ENCODE measurements around the gene MYO5B. TPM values are rescaled to one million over a fixed set of nuclear protein-coding genes. Genes with fewer than 3 reads are reported as not detected.

Gene MYO5B
- total RNA-seq, 2 experiments from 2014 or later = 0.78 TPM; not detected in 1

- H3K36me3 Mint-ChIP-seq = no peaks in the 10 kb centered on the region
- no peaks in the 10 kb centered on the region for H3K4me1 Mint-ChIP-seq
- peaks cover 17% of the 10 kb centered on the region for H3K27me3 Mint-ChIP-seq
- peaks cover 1% of the 10 kb centered on the region for H3K9me3 Mint-ChIP-seq
- H3K27ac Mint-ChIP-seq = no peak overlapping the region
- no peak overlapping the region for H3K4me3 Mint-ChIP-seq
- DNase-seq = no peak
Measured at GRCh38 chr18:50171406-50171805, 23.5 kb downstream of the MYO5B start.

DNA sequence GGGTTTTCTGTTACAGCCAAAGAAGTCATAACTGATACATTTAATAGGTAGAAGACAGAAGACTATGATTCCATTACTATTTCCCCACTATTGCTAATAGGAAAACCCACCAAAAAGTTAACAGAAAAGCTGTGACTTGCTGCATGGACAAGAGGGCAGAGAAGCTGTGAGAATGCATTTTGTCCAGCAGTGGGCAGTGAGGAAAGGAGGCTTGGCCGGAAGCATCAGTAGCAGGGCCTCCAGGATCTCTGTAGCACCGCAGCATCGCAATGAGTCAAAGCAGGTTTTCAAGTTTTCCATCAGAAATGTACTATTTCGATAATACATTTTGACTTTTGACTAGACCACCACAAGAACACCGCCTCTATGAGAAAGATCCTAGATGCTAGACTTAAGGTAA is 24.9 kb downstream of the MYO5B start:
- Mint-ChIP-seq H3K4me3 (no peak overlapping the region), H3K36me3 (no peaks in the 10 kb centered on the region), H3K4me1 (no peaks in the 10 kb centered on the region), H3K9me3 (peaks cover 1% of the 10 kb centered on the region), H3K27ac (no peak overlapping the region), H3K27me3 (peaks cover 15% of the 10 kb centered on the region)
- no peak for DNase-seq

GRCh38 chr18:50169149-50169548 is 25.8 kb downstream of the MYO5B start:
- Mint-ChIP-seq H3K9me3 (peaks cover 1% of the 10 kb centered on the region), H3K27ac (no peak overlapping the region), H3K36me3 (no peaks in the 10 kb centered on the region)

GRCh38 chr18:50167966-50168365 is 27.0 kb downstream of the MYO5B start:
- DNase-seq = no peak
- H3K4me3 Mint-ChIP-seq = no peak overlapping the region
- no peaks in the 10 kb centered on the region for H3K36me3 Mint-ChIP-seq
- peaks cover 21% of the 10 kb centered on the region for H3K27me3 Mint-ChIP-seq
- no peak overlapping the region for H3K27ac Mint-ChIP-seq
- peaks cover 1% of the 10 kb centered on the region for H3K9me3 Mint-ChIP-seq
- H3K4me1 Mint-ChIP-seq = no peaks in the 10 kb centered on the region

More at GRCh38 chr18:50169149-50169548, 25.8 kb downstream of the MYO5B start:
- Mint-ChIP-seq H3K27me3 (peaks cover 20% of the 10 kb centered on the region), H3K4me1 (no peaks in the 10 kb centered on the region), H3K4me3 (no peak overlapping the region)
- no peak for DNase-seq

- no peak for DNase-seq
- Mint-ChIP-seq H3K27ac (no peak overlapping the region), H3K9me3 (no peaks in the 10 kb centered on the region), H3K4me3 (no peak overlapping the region), H3K36me3 (no peaks in the 10 kb centered on the region), H3K27me3 (peaks cover 26% of the 10 kb centered on the region), H3K4me1 (no peaks in the 10 kb centered on the region)
Measured at GRCh38 chr18:50166901-50167300, 28.0 kb downstream of the MYO5B start.

DNA sequence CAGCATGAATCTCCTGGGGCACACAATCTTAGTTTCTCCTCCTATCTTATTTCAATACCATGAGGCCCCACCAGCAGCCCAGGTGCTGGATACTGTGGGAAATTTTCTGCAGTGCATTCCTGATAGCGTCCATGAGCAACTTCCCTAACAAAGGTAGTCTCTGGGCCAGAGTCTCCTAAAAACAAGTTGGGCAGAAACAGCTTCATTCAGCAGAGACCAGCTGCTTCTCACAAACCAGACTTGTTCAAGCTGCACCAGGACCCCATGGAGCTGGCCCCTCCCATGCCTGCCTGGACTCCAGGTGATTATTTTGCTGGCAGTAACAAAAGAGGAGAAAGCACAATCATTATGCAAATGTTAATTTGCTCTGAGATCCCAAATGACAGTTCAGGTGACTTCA is 31.4 kb downstream of the MYO5B start:
- Mint-ChIP-seq H3K27me3 (peaks cover 36% of the 10 kb centered on the region), H3K9me3 (no peaks in the 10 kb centered on the region), H3K4me1 (no peaks in the 10 kb centered on the region), H3K4me3 (no peak overlapping the region), H3K27ac (no peak overlapping the region), H3K36me3 (no peaks in the 10 kb centered on the region)
- DNase-seq = no peak

DNA sequence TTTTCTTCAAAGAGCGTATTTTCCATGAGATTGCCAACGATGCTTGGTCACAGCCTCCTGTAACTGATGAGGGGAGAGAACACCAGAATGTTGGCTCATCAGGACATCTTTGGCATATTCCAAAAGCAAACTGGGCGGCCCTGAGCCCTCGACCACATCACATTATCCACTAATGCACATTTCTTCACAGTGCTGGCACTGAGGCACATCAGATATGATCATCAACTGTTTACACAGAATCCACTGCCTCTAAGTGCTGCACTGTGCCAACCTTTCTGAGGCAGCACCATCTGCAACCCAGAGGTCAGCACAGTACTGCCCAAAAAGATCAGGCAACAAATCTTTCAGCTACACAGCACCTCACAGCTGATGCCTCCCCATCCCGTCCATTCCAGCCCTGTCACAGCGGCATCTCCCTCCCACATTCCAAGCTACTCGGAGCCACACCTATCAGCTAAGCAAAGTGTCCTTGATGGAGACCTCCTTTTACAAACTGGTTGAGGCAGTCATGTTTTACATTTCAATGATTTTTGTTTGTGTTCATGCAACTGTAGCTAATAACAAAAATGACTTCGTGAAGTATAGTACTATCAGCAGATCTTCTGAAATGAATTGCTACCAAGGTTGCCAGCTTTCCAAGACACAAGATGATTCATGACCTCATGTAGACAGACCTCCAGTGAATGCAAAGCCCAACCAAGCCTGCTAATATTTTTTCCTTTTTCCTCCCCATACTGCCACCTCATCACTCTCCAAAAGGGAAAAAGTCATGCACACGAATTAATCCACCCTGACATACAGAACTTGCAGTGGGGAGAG is 32.3 kb downstream of the MYO5B start:
- Mint-ChIP-seq H3K36me3 (no peaks in the 10 kb centered on the region), H3K27me3 (peaks cover 36% of the 10 kb centered on the region), H3K4me1 (no peaks in the 10 kb centered on the region), H3K27ac (no peak overlapping the region), H3K4me3 (no peak overlapping the region), H3K9me3 (no peaks in the 10 kb centered on the region)
- DNase-seq = no peak

- Mint-ChIP-seq H3K4me3 (no peak overlapping the region), H3K27me3 (peaks cover 36% of the 10 kb centered on the region), H3K27ac (no peak overlapping the region), H3K9me3 (no peaks in the 10 kb centered on the region), H3K36me3 (no peaks in the 10 kb centered on the region), H3K4me1 (no peaks in the 10 kb centered on the region)
- no peak for DNase-seq
Measured at GRCh38 chr18:50161597-50162205, 33.2 kb downstream of the MYO5B start.

GRCh38 chr18:50159654-50160046 is 35.3 kb downstream of the MYO5B start:
- no peaks in the 10 kb centered on the region for H3K4me1 Mint-ChIP-seq
- peaks cover 25% of the 10 kb centered on the region for H3K27me3 Mint-ChIP-seq
- H3K9me3 Mint-ChIP-seq = no peaks in the 10 kb centered on the region
- H3K36me3 Mint-ChIP-seq = no peaks in the 10 kb centered on the region
- no peak for DNase-seq
- no peak overlapping the region for H3K27ac Mint-ChIP-seq
- H3K4me3 Mint-ChIP-seq = no peak overlapping the region

- no peaks in the 10 kb centered on the region for H3K36me3 Mint-ChIP-seq
- peaks cover 24% of the 10 kb centered on the region for H3K27me3 Mint-ChIP-seq
- H3K9me3 Mint-ChIP-seq = no peaks in the 10 kb centered on the region
- no peaks in the 10 kb centered on the region for H3K4me1 Mint-ChIP-seq
- no peak overlapping the region for H3K4me3 Mint-ChIP-seq
- no peak for DNase-seq
- no peak overlapping the region for H3K27ac Mint-ChIP-seq
Measured at GRCh38 chr18:50158866-50159653, 35.9 kb downstream of the MYO5B start.

- no peak overlapping the region for H3K4me3 Mint-ChIP-seq
Measured at GRCh38 chr18:50155406-50155805, 39.5 kb downstream of the MYO5B start.

DNA sequence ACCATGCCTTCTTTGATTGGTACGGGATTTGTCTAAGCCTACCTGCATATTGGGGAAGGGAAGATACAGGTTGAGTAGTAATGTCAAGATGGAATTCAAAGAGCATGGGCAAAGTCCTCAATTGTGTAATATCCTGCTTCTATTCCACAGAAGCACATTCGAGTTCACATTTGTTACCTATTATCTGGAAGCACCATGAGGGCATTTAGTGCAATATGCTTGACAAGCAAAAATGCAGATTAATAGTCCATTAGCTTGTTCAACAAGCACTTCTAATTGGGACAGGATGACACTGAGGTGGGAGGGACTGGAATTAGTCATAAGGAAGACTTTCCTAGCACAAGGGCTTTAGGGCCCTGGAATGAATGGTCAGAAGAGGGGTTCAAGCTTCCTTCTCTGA is 40.5 kb downstream of the MYO5B start:
- peaks cover 9% of the 10 kb centered on the region for H3K27me3 Mint-ChIP-seq
- no peaks in the 10 kb centered on the region for H3K36me3 Mint-ChIP-seq
- no peaks in the 10 kb centered on the region for H3K4me1 Mint-ChIP-seq
- H3K4me3 Mint-ChIP-seq = no peak overlapping the region
- H3K9me3 Mint-ChIP-seq = no peaks in the 10 kb centered on the region
- DNase-seq = no peak
- H3K27ac Mint-ChIP-seq = no peak overlapping the region

More at GRCh38 chr18:50155406-50155805, 39.5 kb downstream of the MYO5B start:
- Mint-ChIP-seq H3K27ac (no peak overlapping the region), H3K9me3 (no peaks in the 10 kb centered on the region), H3K36me3 (no peaks in the 10 kb centered on the region), H3K4me1 (no peaks in the 10 kb centered on the region), H3K27me3 (peaks cover 10% of the 10 kb centered on the region)
- no peak for DNase-seq

DNA sequence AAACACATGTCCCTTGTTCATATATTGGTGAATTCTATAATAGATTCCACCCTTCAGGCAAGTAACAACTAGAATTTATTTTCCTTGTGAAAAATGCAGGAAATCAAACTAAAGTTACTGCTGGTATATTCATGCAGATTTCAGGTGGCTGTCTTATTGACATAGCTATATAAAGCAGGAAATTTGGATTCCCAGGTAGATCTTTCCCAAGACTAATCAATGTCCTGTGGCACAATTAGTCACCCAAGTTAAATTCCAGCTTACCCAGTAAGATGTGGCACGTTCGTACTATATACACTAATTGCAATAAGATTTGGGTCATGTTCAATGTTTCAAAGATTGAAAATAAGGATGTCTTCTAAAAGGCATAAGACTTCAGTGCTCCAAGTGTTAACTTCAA is 42.0 kb downstream of the MYO5B start:
- Mint-ChIP-seq H3K27ac (no peak overlapping the region), H3K4me1 (no peaks in the 10 kb centered on the region), H3K27me3 (peaks cover 4% of the 10 kb centered on the region), H3K9me3 (no peaks in the 10 kb centered on the region), H3K36me3 (no peaks in the 10 kb centered on the region), H3K4me3 (no peak overlapping the region)
- no peak for DNase-seq

GRCh38 chr18:50151926-50152325 is 43.0 kb downstream of the MYO5B start:
- no peak for DNase-seq
- Mint-ChIP-seq H3K36me3 (no peaks in the 10 kb centered on the region), H3K27ac (no peak overlapping the region), H3K4me1 (no peaks in the 10 kb centered on the region), H3K9me3 (no peaks in the 10 kb centered on the region), H3K27me3 (peaks cover 8% of the 10 kb centered on the region), H3K4me3 (no peak overlapping the region)

DNA sequence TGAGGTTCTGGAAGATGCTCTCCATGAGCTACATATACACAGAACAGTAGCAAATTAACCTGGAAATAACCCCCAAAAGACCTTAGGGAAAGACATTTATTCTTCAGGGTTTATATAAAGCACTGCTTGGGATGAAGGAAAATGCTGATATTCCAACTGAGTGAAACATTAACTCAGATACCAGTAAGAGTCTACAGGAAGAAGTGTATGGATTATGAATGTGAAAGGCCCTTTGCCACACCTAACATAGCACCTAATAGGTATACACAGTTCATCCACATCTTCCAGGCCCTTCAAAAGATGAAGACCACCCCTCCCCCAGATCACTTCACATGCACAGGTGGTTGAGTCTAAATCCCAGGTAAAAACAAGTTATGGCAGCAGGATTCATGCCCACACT is 50.4 kb downstream of the MYO5B start:
- Mint-ChIP-seq H3K9me3 (no peaks in the 10 kb centered on the region), H3K4me1 (no peaks in the 10 kb centered on the region), H3K4me3 (no peak overlapping the region), H3K36me3 (no peaks in the 10 kb centered on the region), H3K27ac (no peak overlapping the region), H3K27me3 (peaks cover 21% of the 10 kb centered on the region)
- no peak for DNase-seq

Data from activated naive CD8-positive, alpha-beta T cell treated with anti-CD3 and anti-CD28 coated beads for 36 hours (primary cell).